ENCODE results near the gene TLX2. TPM values are rescaled to one million over a fixed set of nuclear protein-coding genes. Genes with fewer than 3 reads are reported as not detected.

The TLX2 gene
- total and polyA plus RNA-seq, 2 of the 13 experiments (the other 11 are each of a cell fraction or from before 2014, with no cell fraction given): 0.05 to 0.20 TPM

- TF ChIP-seq ZEB1 (IDR thresholded peaks at IDR 0.05; ENCODE audit: insufficient replicate concordance, low read depth) (peak; percentile 82), ZNF496 (CRISPR knock-in tag; IDR thresholded peaks at IDR 0.05; ENCODE audit: insufficient replicate concordance) (no peak), FOXK1 (CRISPR knock-in tag; IDR thresholded peaks at IDR 0.05; ENCODE audit: borderline replicate concordance, low read depth) (peak; percentile 69; the same call in 1 of the 2 replicates), TARDBP (CRISPR knock-in tag; IDR thresholded peaks at IDR 0.05) (peak; percentile 94), ARNT2 (CRISPR knock-in tag; IDR thresholded peaks at IDR 0.05; ENCODE audit: low read depth) (0 out of 2 replicates have a peak, but pooled peaks have one; percentile 17), HMG20A (CRISPR knock-in tag; IDR thresholded peaks at IDR 0.05; ENCODE audit: borderline replicate concordance) (no peak; the same call in 1 of the 2 replicates), RARG (CRISPR knock-in tag; IDR thresholded peaks at IDR 0.05; ENCODE audit: low read depth) (no peak), HHEX (CRISPR knock-in tag; IDR thresholded peaks at IDR 0.05) (peak; percentile 74), ZBTB21 (CRISPR knock-in tag; IDR thresholded peaks at IDR 0.05) (no peak; the same call in 1 of the 2 replicates), ZNF234 (CRISPR knock-in tag; conservative IDR thresholded peaks at IDR 0.05) (no peak), EP300 (IDR thresholded peaks at IDR 0.05; ENCODE audit: low read depth in 2 of 2, low read length in 2 of 2) (peak; percentile 92 to 98), EP300 (CRISPR knock-in tag; IDR thresholded peaks at IDR 0.05; ENCODE audit: borderline replicate concordance) (peak; percentile 92), ZNF747 (CRISPR knock-in tag; IDR thresholded peaks at IDR 0.05; ENCODE audit: borderline replicate concordance) (peak; percentile 56; the same call in 1 of the 2 replicates), ZNF772 (CRISPR knock-in tag; IDR thresholded peaks at IDR 0.05) (0 out of 2 replicates have a peak, but pooled peaks have one; percentile 23), SMAD1 (CRISPR knock-in tag; IDR thresholded peaks at IDR 0.05; ENCODE audit: borderline replicate concordance, low read depth) (no peak), ZNF720 (CRISPR knock-in tag; IDR thresholded peaks at IDR 0.05) (no peak), CBFB (CRISPR knock-in tag; IDR thresholded peaks at IDR 0.05) (peak; percentile 71; the same call in 1 of the 2 replicates), ZNF280D (CRISPR knock-in tag; IDR thresholded peaks at IDR 0.05) (peak; percentile 53; the same call in 1 of the 2 replicates), DMAP1 (CRISPR knock-in tag; IDR thresholded peaks at IDR 0.05) (peak; percentile 77; the same call in 1 of the 2 replicates), ZNF781 (CRISPR knock-in tag; IDR thresholded peaks at IDR 0.05; ENCODE audit: borderline replicate concordance, not compliant biosample characterization) (peak; percentile 42), NR2F6 (IDR thresholded peaks at IDR 0.05) (peak; percentile 90), NR2F6 (CRISPR knock-in tag; IDR thresholded peaks at IDR 0.05) (peak; percentile 67), ZNF549 (CRISPR knock-in tag; IDR thresholded peaks at IDR 0.05) (no peak), MTA1 (CRISPR knock-in tag; IDR thresholded peaks at IDR 0.05; ENCODE audit: borderline replicate concordance) (peak; percentile 81), FOXA3 (CRISPR knock-in tag; IDR thresholded peaks at IDR 0.05) (peak; percentile 80), FOXP1 (IDR thresholded peaks at IDR 0.05) (peak; percentile 75; the same call in 1 of the 2 replicates), FOXP1 (CRISPR knock-in tag; IDR thresholded peaks at IDR 0.05) (peak; percentile 65; the same call in 1 of the 2 replicates), ZNF773 (CRISPR knock-in tag; IDR thresholded peaks at IDR 0.05; ENCODE audit: borderline replicate concordance) (no peak), DDIT3 (CRISPR knock-in tag; IDR thresholded peaks at IDR 0.05) (no peak), ZNF598 (CRISPR knock-in tag; IDR thresholded peaks at IDR 0.05; ENCODE audit: borderline replicate concordance) (0 out of 2 replicates have a peak, but pooled peaks have one; percentile 62)
These were observed 25.4 kb upstream of the TLX2 start (continued) for GRCh38 chr2:74488643-74489481.

Data from HepG2 (cell line).